HG03097 (cell line): Measurements from ENCODE around the gene TLR3.
"Not testable (repeated sequence)": the region's sequence is repeated elsewhere in the genome, so short reads cannot be mapped to it uniquely, and the experiment has no call there.

Source experiments
- ATAC-seq: cut with Tn5 transposase; IDR thresholded peaks from one replicate; pipeline ENCODE4 v1.9.1; 2021; ENCODE audit not compliant: unreplicated experiment, low FRiP score

The TLR3 gene

DNA sequence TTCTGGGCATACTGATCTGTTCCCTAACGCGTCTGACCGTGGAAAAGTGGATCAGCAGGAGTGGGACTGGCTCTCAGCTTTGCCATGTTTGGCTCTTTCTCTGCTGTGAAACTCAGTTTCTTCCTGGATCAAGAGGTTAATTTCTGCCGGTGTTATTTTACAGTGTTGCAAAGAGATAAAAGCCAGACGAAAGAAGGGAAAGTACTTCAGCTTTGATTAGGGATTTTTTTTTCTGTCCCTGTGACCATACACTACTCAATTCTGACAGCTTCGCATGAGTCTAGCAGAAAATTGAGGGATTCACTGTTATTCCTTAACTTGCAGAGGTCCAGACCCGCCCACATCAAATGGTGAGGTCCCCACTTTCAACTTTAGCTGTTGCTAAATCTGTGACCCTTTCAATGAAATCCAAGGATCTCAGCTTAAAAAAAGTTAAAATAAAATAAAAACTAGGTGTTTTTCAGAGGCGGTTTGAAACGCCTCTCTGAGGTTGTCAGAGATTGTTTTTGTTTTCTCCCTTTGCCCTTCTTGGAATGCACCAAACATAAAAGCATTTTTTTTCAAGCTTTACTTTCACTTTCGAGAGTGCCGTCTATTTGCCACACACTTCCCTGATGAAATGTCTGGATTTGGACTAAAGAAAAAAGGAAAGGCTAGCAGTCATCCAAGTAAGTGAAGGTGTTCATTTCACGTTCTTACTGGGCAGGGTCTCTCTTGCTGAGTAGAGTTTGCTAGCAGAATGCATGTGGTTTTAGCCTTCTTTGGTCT lies at the start of gene TLR3:
Gene TLR3, plus strand, starts transcription at position 576 of the 768 bp plus-strand sequence. CDS start 7,464 bp downstream, outside the sequence.
- ATAC-seq: no peak

DNA sequence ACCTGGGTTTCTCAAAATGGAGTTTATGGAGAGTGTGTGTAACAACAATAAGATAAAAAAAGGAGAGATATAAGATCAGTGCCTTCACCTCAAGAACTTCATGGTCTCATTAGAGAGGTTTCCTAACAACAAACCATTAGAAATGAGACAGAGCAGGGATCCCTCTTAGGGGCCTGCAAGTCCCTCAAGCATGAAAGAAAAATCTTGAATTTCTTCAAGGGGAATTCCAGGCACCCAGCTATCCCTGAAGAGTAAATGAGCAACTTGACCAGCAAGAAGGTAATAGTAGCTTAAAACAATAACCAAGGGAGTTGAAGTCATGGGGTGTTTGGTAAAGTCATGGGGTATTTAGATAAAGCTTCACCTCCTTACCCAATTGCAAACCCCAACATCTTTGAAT lies 49.7 kb upstream of the TLR3 start:
- no peak for ATAC-seq

DNA sequence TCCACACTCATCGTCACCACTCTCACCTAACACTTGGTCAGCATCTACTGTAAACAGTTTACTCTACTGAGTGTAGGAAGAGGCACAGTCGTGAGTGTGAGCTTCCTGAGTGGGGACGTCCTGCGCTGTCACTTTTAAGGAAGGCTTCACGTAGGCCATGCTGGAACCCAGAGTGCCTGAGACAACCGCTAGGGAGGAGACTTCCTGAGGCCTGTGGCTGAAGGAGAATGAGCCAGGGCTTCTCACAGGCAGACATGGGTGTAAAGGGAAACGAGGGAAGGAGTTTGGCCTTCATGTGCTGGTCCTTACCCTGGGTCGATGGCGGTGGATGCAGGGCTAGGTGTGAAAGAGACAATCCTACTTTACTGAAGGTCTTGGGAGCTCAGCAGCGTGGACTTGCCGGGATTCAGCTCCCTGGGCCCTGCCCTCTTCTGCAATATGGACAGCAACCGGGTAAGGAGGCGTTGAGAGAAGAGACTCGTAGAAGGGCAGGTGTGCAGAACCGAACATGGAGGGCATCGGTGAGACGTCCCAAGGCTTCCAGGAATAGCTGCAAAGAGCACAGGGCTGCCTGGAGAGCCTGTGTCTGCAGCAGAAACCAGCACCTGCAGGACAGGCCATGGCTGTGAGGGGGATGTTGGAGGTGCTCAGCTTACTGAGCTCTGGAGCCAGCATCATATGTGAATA lies 48.7 kb upstream of the TLR3 start:
- ATAC-seq: no peak

DNA sequence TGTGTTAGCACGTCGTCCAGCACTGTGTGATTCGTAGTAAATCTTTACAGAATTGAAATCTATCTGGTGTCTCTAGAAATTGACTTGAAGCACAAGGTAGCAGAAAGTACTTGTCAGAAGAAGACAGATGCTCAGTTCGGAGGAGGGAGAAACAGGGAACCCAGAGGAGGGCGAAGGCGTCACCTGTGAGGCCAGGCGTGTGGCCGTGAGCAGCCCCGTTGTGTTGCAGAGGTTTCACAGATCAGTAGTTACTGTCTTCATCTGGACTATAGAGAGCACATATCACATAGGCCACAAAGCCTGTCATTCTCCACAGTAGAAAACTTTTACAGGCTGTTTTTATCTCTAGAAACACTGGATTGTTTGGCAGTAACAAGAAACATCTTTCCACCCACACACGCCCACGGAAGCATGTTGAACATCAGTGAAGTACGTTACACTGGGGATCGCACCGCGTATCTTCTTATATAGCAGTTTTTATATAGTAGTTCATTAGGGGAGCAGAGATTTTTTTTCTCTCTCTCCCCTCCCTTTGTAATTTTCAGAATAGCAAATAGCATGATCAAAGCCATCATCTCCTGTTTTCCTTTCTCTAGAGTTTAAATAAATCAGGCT lies 48.1 kb upstream of the TLR3 start:
- ATAC-seq: no peak

GRCh38 chr4:186021461-186022167 lies 47.3 kb upstream of the TLR3 start:
- ATAC-seq: no peak

- no peak for ATAC-seq
These were observed 45.0 kb upstream of the TLR3 start for GRCh38 chr4:186023975-186024374.

- no peak for ATAC-seq
These were observed 44.1 kb upstream of the TLR3 start for GRCh38 chr4:186024637-186025407.

DNA sequence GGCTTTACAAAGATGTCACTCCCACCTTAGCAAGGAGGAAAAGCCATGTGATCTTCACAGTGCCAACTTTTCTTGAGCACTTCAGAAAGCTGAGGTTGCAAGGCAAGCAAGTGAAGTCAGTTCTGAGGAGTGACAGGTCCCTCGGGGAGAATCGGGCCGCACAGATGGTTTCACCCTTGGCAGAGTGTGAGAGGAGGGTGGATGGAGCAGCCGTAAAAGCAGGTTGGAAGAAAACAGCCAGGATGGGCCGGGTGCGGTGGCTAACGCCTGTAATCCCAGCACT lies 43.6 kb upstream of the TLR3 start:
- no peak for ATAC-seq

- ATAC-seq: no peak
These were observed 41.6 kb upstream of the TLR3 start for GRCh38 chr4:186027405-186027804.

DNA sequence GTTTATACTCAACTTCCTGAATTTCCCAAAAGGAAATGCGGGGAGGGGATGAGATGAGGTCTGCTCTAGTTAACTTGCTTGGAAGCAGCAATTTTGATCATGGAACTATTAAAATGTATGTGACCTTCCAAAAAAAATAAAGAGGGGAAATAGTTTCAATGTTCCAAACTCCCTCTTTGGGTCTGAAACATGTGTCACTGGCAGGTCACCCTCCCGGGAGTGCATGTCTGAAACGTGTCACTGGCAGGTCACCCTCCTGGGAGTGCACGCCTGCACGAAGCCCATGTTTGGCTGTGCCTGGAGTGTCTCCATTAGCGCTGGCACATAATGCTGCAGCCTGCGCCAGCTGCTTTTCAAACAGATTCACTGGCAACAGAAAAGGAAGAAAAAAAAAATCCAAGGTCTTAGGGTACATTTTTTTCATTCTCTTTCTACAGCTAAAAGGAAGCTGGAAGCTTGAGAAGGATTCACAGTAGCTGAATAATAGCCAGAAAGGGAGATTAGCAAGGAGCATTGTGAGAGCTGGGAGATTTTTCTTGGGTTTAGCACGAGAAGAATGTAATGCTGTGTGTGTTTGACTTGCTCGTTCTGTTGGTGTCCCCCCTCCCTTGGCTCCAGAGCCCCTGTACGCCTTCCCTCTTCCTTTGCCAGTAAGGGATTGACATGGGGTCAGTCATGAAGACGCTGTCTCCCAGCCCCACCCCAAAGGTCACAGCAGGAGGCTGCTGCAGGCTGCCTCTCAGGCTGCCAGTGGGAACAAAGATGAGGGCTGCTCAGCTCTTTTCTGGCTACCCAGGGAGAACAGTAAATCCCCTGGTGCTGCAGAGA lies 39.2 kb upstream of the TLR3 start:
- ATAC-seq: no peak

GRCh38 chr4:186030399-186030775 lies 38.6 kb upstream of the TLR3 start:
- ATAC-seq: no peak

DNA sequence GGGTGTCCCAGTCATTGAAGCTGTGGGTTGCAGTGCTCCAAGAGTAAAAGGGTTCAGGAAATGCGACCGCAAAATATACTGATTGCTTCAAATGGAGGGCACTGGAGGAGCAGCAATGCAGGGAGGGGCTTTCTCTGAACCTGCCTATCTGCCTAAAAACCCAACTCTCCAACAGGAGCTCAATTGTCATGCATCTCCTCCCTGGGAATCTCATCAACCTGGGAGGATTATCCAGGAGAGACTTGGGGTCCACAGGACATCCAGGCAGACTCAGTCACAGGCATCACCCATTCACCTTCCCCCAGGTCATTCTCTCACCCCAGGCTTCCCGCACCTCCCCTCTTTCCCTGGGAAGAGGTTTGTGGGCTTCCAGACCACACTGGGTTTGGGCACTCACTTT lies 38.2 kb upstream of the TLR3 start:
- no peak for ATAC-seq

GRCh38 chr4:186032259-186032658 lies 36.7 kb upstream of the TLR3 start:
- ATAC-seq: no peak

DNA sequence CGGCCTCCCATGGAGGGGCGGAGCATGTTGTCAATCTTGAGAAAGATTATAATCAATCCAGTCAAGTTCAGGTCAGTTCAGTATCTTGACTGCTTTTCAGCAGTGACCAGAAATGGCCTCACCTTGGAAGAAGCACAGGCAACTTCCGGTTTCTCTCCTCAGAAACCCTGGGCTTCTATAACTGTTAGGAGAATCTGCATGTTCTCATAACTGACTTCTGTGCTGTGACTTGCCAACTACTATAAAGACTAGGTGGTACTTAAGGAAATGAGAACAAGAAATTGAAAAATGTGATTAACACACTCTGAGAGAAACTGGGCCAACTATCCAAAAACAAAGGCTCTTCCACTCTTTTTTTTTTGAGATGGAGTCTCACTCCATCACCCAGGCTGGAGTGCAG lies 35.9 kb upstream of the TLR3 start:
- no peak for ATAC-seq

GRCh38 chr4:186034613-186035012 lies 34.3 kb upstream of the TLR3 start:
- not testable (repeated sequence) for ATAC-seq

DNA sequence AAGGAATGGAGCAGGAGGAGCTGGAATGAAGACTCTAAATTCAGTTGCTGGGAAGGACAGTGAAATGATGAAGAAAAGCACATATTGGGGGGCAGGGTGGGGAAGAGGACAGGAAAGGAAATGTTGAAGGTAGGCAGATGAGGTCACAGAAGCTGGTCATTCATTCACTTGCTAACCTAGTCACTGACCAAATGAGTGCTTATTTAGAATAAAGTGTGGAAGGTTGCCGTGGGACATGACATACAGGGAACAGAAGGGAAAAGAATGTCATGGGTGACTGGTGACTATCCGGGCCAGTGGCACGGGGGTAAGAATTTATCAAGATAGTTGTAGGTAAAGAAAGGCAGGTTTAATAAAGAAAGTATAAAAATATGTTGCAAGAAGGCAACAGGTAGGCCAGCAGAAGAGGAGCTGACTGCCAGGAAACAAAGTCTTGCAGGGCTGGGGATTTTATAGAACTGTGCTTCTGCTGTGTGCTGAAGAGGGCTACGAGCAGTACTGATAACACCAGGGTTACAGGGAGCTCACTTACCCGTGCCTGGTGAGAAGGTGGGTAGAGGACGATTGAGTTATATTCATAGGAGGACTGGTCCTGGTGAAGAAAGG lies 31.9 kb upstream of the TLR3 start:
- no peak for ATAC-seq

- no peak for ATAC-seq
These were observed 31.0 kb upstream of the TLR3 start for GRCh38 chr4:186037692-186038658.

GRCh38 chr4:186039697-186040096 lies 29.3 kb upstream of the TLR3 start:
- no peak for ATAC-seq
